ENCODE results near the gene ALPK3. TPM values are rescaled to one million over a fixed set of nuclear protein-coding genes. Genes with fewer than 3 reads are reported as not detected.

ALPK3 gene
- total and polyA plus RNA-seq, 8 donors = 0.58 to 17.9 (median 3.5) TPM

DNA sequence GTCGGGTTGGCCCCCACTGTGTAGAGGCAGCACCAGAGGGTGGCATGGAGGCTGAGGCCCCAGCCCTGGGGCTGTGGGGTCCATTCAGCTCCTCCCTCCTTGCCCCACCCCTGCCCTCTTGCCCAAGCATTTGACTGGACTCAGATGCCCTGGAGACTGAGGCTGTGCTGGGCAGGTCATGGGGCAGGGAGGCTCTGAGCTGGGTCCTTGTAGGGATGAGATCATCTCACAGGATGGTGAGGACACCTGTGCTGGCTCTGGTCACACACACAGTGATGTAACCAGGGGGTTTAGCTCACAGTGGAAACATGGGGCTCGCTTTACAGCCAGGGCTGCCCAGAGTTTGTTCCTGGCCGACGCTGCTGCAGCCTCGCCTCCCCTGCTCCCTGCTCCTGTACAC is 17.8 kb downstream of the ALPK3 start:
- intact Hi-C loops (cut with DNase I; ENCODE audit: low total_unique reads) = no loop called here
- no peak for TF ChIP-seq POLR2A (IDR thresholded peaks at IDR 0.05)

GRCh38 chr15:84835661-84836337 is 18.6 kb downstream of the ALPK3 start:
- peaks cover 16 to 73% (median 47%) of the 10 kb centered on the region in 4 donors for H3K4me1 ChIP-seq
- no peaks in the 10 kb centered on the region for H3K9me3 ChIP-seq
- H3K36me3 ChIP-seq = peaks cover 0 to 3% (median 0%) of the 10 kb centered on the region in 4 donors
- H3K27ac ChIP-seq = peak overlapping the region in 1 of 5 donors; percentile 58
- WGBS, 5 donors = 73 to 88% (median 82%) methylated on average over 5 of the region's 5 CpGs
- no peak for DNase-seq
- no peak overlapping the region for H3K4me3 ChIP-seq
- intact Hi-C loops (cut with DNase I; ENCODE audit: low total_unique reads) = no loop called here
- TF ChIP-seq POLR2A (IDR thresholded peaks at IDR 0.05) (no peak), POLR2AphosphoS5 (IDR thresholded peaks at IDR 0.05) (no peak), EP300 (IDR thresholded peaks at IDR 0.05) (no peak)
- TF ChIP-seq, protein P1, sequence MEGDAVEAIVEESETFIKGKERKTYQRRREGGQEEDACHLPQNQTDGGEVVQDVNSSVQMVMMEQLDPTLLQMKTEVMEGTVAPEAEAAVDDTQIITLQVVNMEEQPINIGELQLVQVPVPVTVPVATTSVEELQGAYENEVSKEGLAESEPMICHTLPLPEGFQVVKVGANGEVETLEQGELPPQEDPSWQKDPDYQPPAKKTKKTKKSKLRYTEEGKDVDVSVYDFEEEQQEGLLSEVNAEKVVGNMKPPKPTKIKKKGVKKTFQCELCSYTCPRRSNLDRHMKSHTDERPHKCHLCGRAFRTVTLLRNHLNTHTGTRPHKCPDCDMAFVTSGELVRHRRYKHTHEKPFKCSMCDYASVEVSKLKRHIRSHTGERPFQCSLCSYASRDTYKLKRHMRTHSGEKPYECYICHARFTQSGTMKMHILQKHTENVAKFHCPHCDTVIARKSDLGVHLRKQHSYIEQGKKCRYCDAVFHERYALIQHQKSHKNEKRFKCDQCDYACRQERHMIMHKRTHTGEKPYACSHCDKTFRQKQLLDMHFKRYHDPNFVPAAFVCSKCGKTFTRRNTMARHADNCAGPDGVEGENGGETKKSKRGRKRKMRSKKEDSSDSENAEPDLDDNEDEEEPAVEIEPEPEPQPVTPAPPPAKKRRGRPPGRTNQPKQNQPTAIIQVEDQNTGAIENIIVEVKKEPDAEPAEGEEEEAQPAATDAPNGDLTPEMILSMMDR (IDR thresholded peaks at IDR 0.05) = no peak
- no peaks in the 10 kb centered on the region for H3K27me3 ChIP-seq

More for the DNA sequence above, 17.8 kb downstream of the ALPK3 start:
- Histone ChIP-seq H3K9me3 (no peaks in the 10 kb centered on the region), H3K27me3 (no peaks in the 10 kb centered on the region), H3K4me3 (no peak overlapping the region), H3K36me3 (peaks cover 0 to 3% (median 0%) of the 10 kb centered on the region in 4 donors), H3K27ac (peak overlapping the region in 1 of 5 donors; percentile 58), H3K4me1 (peaks cover 8 to 65% (median 38%) of the 10 kb centered on the region in 4 donors)
- no peak for DNase-seq
- 84 to 94% (median 86%) methylated on average over 5 of the region's 5 CpGs for WGBS, 5 donors

- Histone ChIP-seq H3K36me3 (peaks cover 0 to 3% (median 0%) of the 10 kb centered on the region in 4 donors), H3K4me1 (peaks cover 21 to 75% (median 51%) of the 10 kb centered on the region in 4 donors), H3K9me3 (no peaks in the 10 kb centered on the region), H3K4me3 (no peak overlapping the region), H3K27ac (peak overlapping the region in 1 of 5 donors; percentile 58), H3K27me3 (no peaks in the 10 kb centered on the region)
- 91 to 100% (median 96%) methylated on average over 1 of the region's 1 CpG for WGBS, 5 donors
- TF ChIP-seq EP300 (IDR thresholded peaks at IDR 0.05) (no peak), POLR2A (IDR thresholded peaks at IDR 0.05) (no peak)
- TF ChIP-seq, protein P1 (IDR thresholded peaks at IDR 0.05) = no peak
- intact Hi-C loops (cut with DNase I; ENCODE audit: low total_unique reads) = no loop called here
- no peak for DNase-seq
Observed at GRCh38 chr15:84836844-84837243, 19.7 kb downstream of the ALPK3 start.

DNA sequence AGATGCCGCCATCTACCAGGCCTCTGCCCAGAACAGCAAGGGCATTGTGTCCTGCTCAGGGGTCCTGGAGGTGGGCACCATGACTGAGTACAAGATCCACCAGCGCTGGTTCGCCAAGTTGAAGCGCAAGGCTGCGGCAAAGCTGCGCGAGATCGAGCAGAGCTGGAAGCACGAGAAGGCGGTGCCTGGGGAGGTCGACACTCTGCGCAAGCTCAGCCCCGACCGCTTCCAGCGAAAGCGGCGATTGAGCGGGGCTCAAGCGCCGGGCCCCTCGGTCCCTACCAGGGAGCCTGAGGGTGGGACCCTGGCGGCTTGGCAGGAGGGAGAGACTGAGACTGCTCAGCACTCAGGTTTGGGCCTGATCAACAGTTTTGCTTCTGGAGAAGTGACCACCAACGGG is 22.6 kb downstream of the ALPK3 start:
- DNase-seq = no peak
- Histone ChIP-seq H3K27ac (peak overlapping the region; percentile 82 to 96 (median 92)), H3K36me3 (peaks cover 0 to 3% (median 0%) of the 10 kb centered on the region in 4 donors), H3K9me3 (no peaks in the 10 kb centered on the region), H3K4me3 (no peak overlapping the region), H3K4me1 (peaks cover 20 to 74% (median 39%) of the 10 kb centered on the region in 4 donors), H3K27me3 (no peaks in the 10 kb centered on the region)
- TF ChIP-seq POLR2A (IDR thresholded peaks at IDR 0.05) (no peak), EP300 (IDR thresholded peaks at IDR 0.05) (no peak)
- TF ChIP-seq, protein P1 (IDR thresholded peaks at IDR 0.05) = no peak
- intact Hi-C loops (cut with DNase I; ENCODE audit: low total_unique reads) = no loop called here
- WGBS, 5 donors = 97 to 99% (median 98%) methylated on average over 10 to 23 of the region's 23 CpGs

GRCh38 chr15:84840255-84840654 is 23.1 kb downstream of the ALPK3 start:
- peak in 1 of 2 donors; percentile 56 for DNase-seq
- Histone ChIP-seq H3K4me1 (peaks cover 22 to 74% (median 42%) of the 10 kb centered on the region in 4 donors), H3K36me3 (peaks cover 0 to 3% (median 0%) of the 10 kb centered on the region in 4 donors), H3K27ac (peak overlapping the region; percentile 82 to 96 (median 92)), H3K4me3 (no peak overlapping the region), H3K9me3 (no peaks in the 10 kb centered on the region), H3K27me3 (no peaks in the 10 kb centered on the region)
- TF ChIP-seq EP300 (IDR thresholded peaks at IDR 0.05) = no peak
- TF ChIP-seq POLR2A (IDR thresholded peaks at IDR 0.05) = no peak
- TF ChIP-seq, protein P1 (IDR thresholded peaks at IDR 0.05) = no peak
- no peak for TF ChIP-seq POLR2AphosphoS5 (IDR thresholded peaks at IDR 0.05)
- WGBS, 5 donors = 80 to 95% (median 84%) methylated on average over 5 to 10 of the region's 10 CpGs
- intact Hi-C loops (cut with DNase I; ENCODE audit: low total_unique reads) = no loop called here

Measured in stomach (tissue), 9 donors.